H1 (cell line): ENCODE measurements around the gene SPI1. TPM values are rescaled to one million over a fixed set of nuclear protein-coding genes. Genes with fewer than 3 reads are reported as not detected.

ENCODE experiments used
- CTCF ChIA-PET: fragments of 300-600 bp; sonication (Branson Sonifier 250); formaldehyde crosslinking; loops from one replicate; lab custom pipeline; 2021; ENCODE audit not compliant: partially characterized antibody; lab: Charles Lee
- POLR2A ChIA-PET: fragments of 300-600 bp; sonication (Branson Sonifier 250); formaldehyde crosslinking; loops from one replicate; lab custom pipeline; 2021; ENCODE audit warnings: inconsistent platforms; ENCODE audit not compliant: partially characterized antibody; lab: Charles Lee
- DNase-seq, 2 experiments: peaks; one replicate each; pipeline versions ENCODE4 v3.0.0 to v3.0.0-alpha.2; 2010 to 2022; ENCODE audit warnings: low spot score in 2 of 2, low read depth in 1 of 2, mixed read lengths in 1 of 2
- FAIRE-seq: peaks from 2 replicates; lab custom pipeline; 2011; peaks lifted over from hg19 to GRCh38; lab: Jason Lieb, UNC
- H2AFZ ChIP-seq: 2 replicates; pipeline ENCODE4 v1.8.1; 2012; ENCODE audit warnings: low read length, inconsistent platforms
- H2AK5ac ChIP-seq: 2 replicates; pipeline ENCODE4 v1.6.1; 2013; ENCODE audit warnings: low read depth, low read length
- H2BK120ac ChIP-seq: replicated peaks from 2 replicates; pipeline ENCODE3; 2013; ENCODE audit warnings: low read depth, low read length, inconsistent platforms
- H2BK12ac ChIP-seq: 2 replicates; pipeline ENCODE4 v1.6.1; 2013; ENCODE audit warnings: low read depth, low read length
- H2BK15ac ChIP-seq: 2 replicates; pipeline ENCODE4 v1.6.1; 2013; ENCODE audit warnings: low read length
- H2BK20ac ChIP-seq: 2 replicates; pipeline ENCODE4 v1.6.1; 2013; ENCODE audit warnings: low read length
- H2BK5ac ChIP-seq: 2 replicates; pipeline ENCODE4 v1.6.1; 2013; ENCODE audit warnings: low read depth, low read length
- H3K14ac ChIP-seq: 2 replicates; pipeline ENCODE4 v1.6.1; 2013; ENCODE audit warnings: inconsistent platforms; ENCODE audit not compliant: insufficient read length
- H3K18ac ChIP-seq: 2 replicates; pipeline ENCODE4 v1.6.1; 2013; ENCODE audit warnings: low read length; ENCODE audit errors: extremely low read depth
- H3K23ac ChIP-seq: 2 replicates; pipeline ENCODE4 v1.6.1; 2013; ENCODE audit warnings: inconsistent platforms; ENCODE audit not compliant: insufficient read length
- H3K23me2 ChIP-seq: 2 replicates; pipeline ENCODE4 v1.6.1; 2013; ENCODE audit warnings: low read depth, low read length
- H3K27ac ChIP-seq: 2 replicates; pipeline ENCODE4 v1.6.1; 2011; ENCODE audit warnings: low read depth, low read length, inconsistent platforms
- H3K27me3 ChIP-seq, 4 experiments: replicated peaks in 1 of 4; 1 replicate in 1 of 4; 2 replicates in 3 of 4; pipeline versions ENCODE4 v1.6.1 to v1.8.1; 2011 to 2013; ENCODE audit warnings: low read length in 3 of 4, mild to moderate bottlenecking in 3 of 4, inconsistent platforms in 2 of 4, mixed read lengths in 2 of 4, moderate library complexity in 1 of 4; ENCODE audit not compliant: control insufficient read depth in 3 of 4, insufficient read depth in 3 of 4; ENCODE audit errors: extremely low read depth in 1 of 4
- H3K36me3 ChIP-seq, 4 experiments: 2 replicates each; pipeline versions ENCODE4 v1.6.1 to v1.8.1; 2011 to 2013; ENCODE audit warnings: mild to moderate bottlenecking in 4 of 4, low read length in 3 of 4, moderate library complexity in 2 of 4, control low read depth in 1 of 4, inconsistent platforms in 1 of 4; ENCODE audit not compliant: insufficient read depth in 4 of 4, control insufficient read depth in 2 of 4
- H3K4ac ChIP-seq: replicated peaks from 2 replicates; pipeline ENCODE3; 2013; ENCODE audit warnings: low read length, low read depth, mixed read lengths, inconsistent platforms; ENCODE audit not compliant: insufficient read length
- H3K4me1 ChIP-seq, 4 experiments: replicated peaks in 1 of 4; 1 replicate in 1 of 4; 2 replicates in 3 of 4; pipeline versions ENCODE4 v1.6.1 to v1.8.1; 2011 to 2013; ENCODE audit warnings: low read length in 3 of 4, inconsistent platforms in 2 of 4, mixed read lengths in 1 of 4; ENCODE audit not compliant: insufficient read depth in 4 of 4, control insufficient read depth in 3 of 4
- H3K4me2 ChIP-seq, 2 experiments: 2 replicates each; pipeline versions ENCODE4 v1.6.1 to v1.8.1; 2011 to 2013; ENCODE audit warnings: low read depth in 2 of 2, low read length in 2 of 2, control low read depth in 1 of 2, inconsistent platforms in 1 of 2, mild to moderate bottlenecking in 1 of 2; ENCODE audit not compliant: insufficient read depth in 1 of 2
- H3K4me3 ChIP-seq, 4 experiments: fragments of 200-600, 300-600 bp in 1 of 4; sonication (generic), shearing (Covaris generic), sonication (Bioruptor Twin) in 1 of 4; 2 replicates each; pipeline versions ENCODE4 v1.5.1 to v1.8.1; 2011 to 2016; ENCODE audit warnings: low read length in 4 of 4, low read depth in 3 of 4, control low read depth in 2 of 4, inconsistent platforms in 2 of 4, mild to moderate bottlenecking in 2 of 4, mixed read lengths in 1 of 4, moderate library complexity in 1 of 4; ENCODE audit not compliant: insufficient read depth in 2 of 4; ENCODE audit errors: extremely low read depth in 1 of 4
- H3K56ac ChIP-seq: replicated peaks from 2 replicates; pipeline ENCODE3; 2013; ENCODE audit warnings: low read depth, mild to moderate bottlenecking, mixed read lengths, low read length, inconsistent platforms; ENCODE audit not compliant: insufficient read length
- H3K79me1 ChIP-seq: 2 replicates; pipeline ENCODE4 v1.6.1; 2013; ENCODE audit warnings: low read depth, low read length, control low read depth
- H3K79me2 ChIP-seq, 2 experiments: 2 replicates each; pipeline versions ENCODE4 v1.6.1 to v1.8.1; 2012 to 2013; ENCODE audit warnings: low read length in 2 of 2, mild to moderate bottlenecking in 2 of 2, inconsistent platforms in 1 of 2; ENCODE audit not compliant: insufficient read depth in 2 of 2, control insufficient read depth in 1 of 2
- H3K9ac ChIP-seq, 4 experiments: replicated peaks in 1 of 4; 1 replicate in 1 of 4; 2 replicates in 3 of 4; pipeline versions ENCODE4 v1.6.1 to v1.8.1; 2011 to 2013; ENCODE audit warnings: low read depth in 3 of 4, low read length in 3 of 4, control low read depth in 2 of 4, mild to moderate bottlenecking in 2 of 4, moderate library complexity in 2 of 4, inconsistent platforms in 1 of 4; ENCODE audit errors: extremely low read depth in 1 of 4
- H3K9me3 ChIP-seq, 2 experiments: 2 replicates each; pipeline versions ENCODE4 v1.6.1 to v1.8.1; 2012 to 2013; ENCODE audit warnings: mild to moderate bottlenecking in 2 of 2, moderate library complexity in 2 of 2, control low read depth in 1 of 2, inconsistent platforms in 1 of 2, low read depth in 1 of 2, low read length in 1 of 2, mixed read lengths in 1 of 2; ENCODE audit not compliant: insufficient read depth in 2 of 2
- H4K20me1 ChIP-seq, 2 experiments: replicated peaks in 1 of 2; 2 replicates each; pipeline versions ENCODE3 to v1.8.1; 2011 to 2013; ENCODE audit warnings: inconsistent platforms in 2 of 2, low read length in 2 of 2, mild to moderate bottlenecking in 1 of 2; ENCODE audit not compliant: insufficient read depth in 2 of 2, control insufficient read depth in 1 of 2
- H4K5ac ChIP-seq: 2 replicates; pipeline ENCODE4 v1.6.1; 2013; ENCODE audit warnings: low read length, low read depth, mixed read lengths, inconsistent platforms; ENCODE audit not compliant: insufficient read length
- H4K8ac ChIP-seq: 2 replicates; pipeline ENCODE4 v1.8.0; 2013; ENCODE audit warnings: mild to moderate bottlenecking, moderate library complexity, low read length, inconsistent platforms; ENCODE audit not compliant: insufficient read depth; ENCODE audit errors: extremely low read depth
- H4K91ac ChIP-seq: replicated peaks from 2 replicates; pipeline ENCODE3; 2013; ENCODE audit warnings: low read length, mixed read lengths, inconsistent platforms; ENCODE audit not compliant: insufficient read length
- ATF2 ChIP-seq: IDR thresholded peaks from 2 replicates; pipeline ENCODE4 v1.6.1; 2012; ENCODE audit warnings: low read length, inconsistent platforms
- CREB1 ChIP-seq: IDR thresholded peaks from 2 replicates; pipeline ENCODE4 v1.6.1; 2012; ENCODE audit warnings: inconsistent platforms
- FOSL1 ChIP-seq: IDR thresholded peaks from 2 replicates; pipeline ENCODE4 v1.6.1; 2011; ENCODE audit warnings: mild to moderate bottlenecking, low read depth, low read length, moderate library complexity; ENCODE audit not compliant: insufficient read depth
- HDAC2 ChIP-seq, 2 experiments: fragments of 300-600 bp in 1 of 2; sonication (generic) in 1 of 2; IDR thresholded peaks; 2 replicates each; pipeline ENCODE4 v1.6.1; 2011 to 2012; ENCODE audit warnings: low read depth in 2 of 2, low read length in 2 of 2, mild to moderate bottlenecking in 2 of 2, moderate library complexity in 2 of 2, borderline replicate concordance in 1 of 2, inconsistent platforms in 1 of 2
- JUND ChIP-seq: IDR thresholded peaks from 2 replicates; pipeline ENCODE4 v1.6.1; 2011; ENCODE audit warnings: mild to moderate bottlenecking, improper control_type of control experiment, low read length
- MAFK ChIP-seq: IDR thresholded peaks from 2 replicates; pipeline ENCODE4 v1.6.1; 2012; ENCODE audit warnings: low read depth, mild to moderate bottlenecking, improper control_type of control experiment, low read length
- NANOG ChIP-seq: IDR thresholded peaks from 2 replicates; pipeline ENCODE4 v1.6.1; 2011; ENCODE audit warnings: low read length, low read depth, mild to moderate bottlenecking, inconsistent platforms; ENCODE audit not compliant: insufficient read depth, poor library complexity, severe bottlenecking
- RFX5 ChIP-seq: IDR thresholded peaks from 2 replicates; pipeline ENCODE4 v1.6.1; 2011; ENCODE audit warnings: low read depth, low read length, improper control_type of control experiment, borderline replicate concordance
- SIRT6 ChIP-seq: IDR thresholded peaks from one replicate; pipeline ENCODE4 v1.7.1; 2012; ENCODE audit warnings: low read length, inconsistent platforms
- SIX5 ChIP-seq: IDR thresholded peaks from 2 replicates; pipeline ENCODE4 v1.6.1; 2011; ENCODE audit warnings: mild to moderate bottlenecking, low read depth, low read length
- TAF1 ChIP-seq: IDR thresholded peaks from 2 replicates; pipeline ENCODE4 v1.6.1; 2011; ENCODE audit warnings: mild to moderate bottlenecking, low read depth, low read length
- TEAD4 ChIP-seq: IDR thresholded peaks from 2 replicates; pipeline ENCODE4 v1.6.1; 2012; ENCODE audit warnings: low read depth, low read length, inconsistent platforms, mixed read lengths
- YY1 ChIP-seq: IDR thresholded peaks from 2 replicates; pipeline ENCODE4 v1.6.1; 2011; ENCODE audit warnings: low read depth, mild to moderate bottlenecking, low read length
- WGBS, 2 experiments: shearing (Covaris generic) in 1 of 2; methylation state at CpG; one replicate each; pipeline versions ENCODE4 v1.1.6 to v1.1.7; 2013 to 2015; ENCODE audit warnings: low lambda C conversion rate in 2 of 2, mixed read lengths in 2 of 2, inconsistent platforms in 1 of 2, low coverage in 1 of 2, missing lambda C conversion rate in 1 of 2; ENCODE audit not compliant: insufficient replicate concordance in 2 of 2, insufficient coverage in 1 of 2, insufficient read length in 1 of 2; ENCODE audit errors: extremely low coverage in 1 of 2, missing lambda C conversion rate in 1 of 2; 5-methylcytosine and 5-hydroxymethylcytosine counted together
- polyA plus RNA-seq, 7 experiments: library from polyadenylated mRNA; depleted of rRNA in 3 of 7; stranded (reverse) in 5 of 7; unstranded in 2 of 7; fragments of >200 nt in 5 of 7; fragments of 200-250 nt in 2 of 7; gene quantifications; 1 replicate in 5 of 7; 2 replicates in 1 of 7; 4 replicates in 1 of 7; pipeline versions ENCODE4 v1.2.1 to v1.2.3, GENCODE V29; 2011 to 2013; ENCODE audit warnings: missing spikeins in 2 of 7, mixed read lengths in 2 of 7
- total RNA-seq: library from RNA; stranded (reverse); fragmentation: NEBNext Ultra II Directional; extraction: Animal tissue kit (Norgen Biotek cat#: 25700); gene quantifications from 2 replicates; pipeline ENCODE4 v1.2.1, GENCODE V29; 2021

Gene SPI1
- total and polyA plus RNA-seq, 2 of the 8 experiments (the other 6 are each of a cell fraction or from before 2014, with no cell fraction given) = 0.12 TPM; not detected in 1

- POLR2A ChIA-PET = interaction anchor here (1.4 to 12.8 kb wide), 2 partner anchors 11 to 14 kb away, joined by 3 to 140 read pairs; partner anchors contain the start of gene PSMC3
- Histone ChIP-seq H3K4me3 (no peak overlapping the region), H3K9me3 (no peaks in the 10 kb centered on the region), H2BK120ac (no peak overlapping the region), H3K56ac (no peak overlapping the region), H3K4me2 (no peak overlapping the region), H4K20me1 (peaks cover 0 to 8% of the 10 kb centered on the region in 2 experiments), H3K23me2 (peaks cover 6% of the 10 kb centered on the region), H2BK20ac (no peak overlapping the region), H2BK5ac (no peak overlapping the region), H3K79me2 (no peaks in the 10 kb centered on the region; a peak in 1 of 4 replicates), H3K9ac (no peak overlapping the region), H2AK5ac (no peak overlapping the region), H3K18ac (no peak overlapping the region), H3K27ac (no peak overlapping the region), H4K91ac (no peak overlapping the region), H3K36me3 (peaks cover 0 to 6% (median 4%) of the 10 kb centered on the region in 4 experiments; a peak in 5 of 8 replicates), H4K8ac (no peak overlapping the region), H2BK12ac (no peak overlapping the region), H2BK15ac (no peak overlapping the region), H3K27me3 (no peaks in the 10 kb centered on the region), H3K4me1 (peaks cover 0 to 10% (median 6%) of the 10 kb centered on the region in 4 experiments; a peak in 6 of 7 replicates), H3K4ac (no peak overlapping the region), H3K23ac (no peak overlapping the region), H3K14ac (no peak overlapping the region), H4K5ac (no peak overlapping the region), H3K79me1 (no peaks in the 10 kb centered on the region), H2AFZ (no peak overlapping the region)
- WGBS, 2 experiments = 93% methylated on average over 13 of the region's 13 CpGs; no CpG with 5 or more reads in 1 of the 2 experiments
- DNase-seq (no peak), FAIRE-seq (no peak)
- CTCF ChIA-PET = interaction anchor here (0.9 to 6.2 kb wide), 11 partner anchors 10 to 500 kb away, joined by 3 to 59 read pairs (median 5); partner anchors contain the start of genes CELF1, PSMC3 and RAPSN
- no peak for TF ChIP-seq MAFK
- no peak for TF ChIP-seq NANOG
- no peak for TF ChIP-seq TEAD4
- TF ChIP-seq ATF2 = no peak
- TF ChIP-seq SIRT6 = no peak
- no peak for TF ChIP-seq TAF1
- TF ChIP-seq YY1 = no peak
- no peak for TF ChIP-seq SIX5
- TF ChIP-seq RFX5 = no peak
- no peak for TF ChIP-seq FOSL1
- TF ChIP-seq CREB1 = no peak
- TF ChIP-seq JUND = no peak
- TF ChIP-seq HDAC2 (IDR thresholded peaks at IDR 0.05; ENCODE audit: borderline replicate concordance in 1 of 2, low read depth in 2 of 2, low read length in 2 of 2) = no peak
Observed at GRCh38 chr11:47413351-47413750, 35.0 kb upstream of the SPI1 start.
